H9 (cell line): ENCODE results near the gene HNRNPK. TPM values are rescaled to one million over a fixed set of nuclear protein-coding genes. Genes with fewer than 3 reads are reported as not detected.

Experiments used
- DNase-seq: peaks from one replicate; pipeline ENCODE4 v3.0.0-alpha.2; 2017
- H2AFZ ChIP-seq: one replicate; pipeline ENCODE4 v1.6.1; 2013; ENCODE audit warnings: mild to moderate bottlenecking, low read length, control low read depth, moderate library complexity
- H2AK5ac ChIP-seq: 2 replicates; pipeline ENCODE4 v1.6.1; 2013; ENCODE audit warnings: low read length, control low read depth, mixed read lengths; ENCODE audit not compliant: insufficient read length
- H2BK120ac ChIP-seq: one replicate; pipeline ENCODE4 v1.6.1; 2013; ENCODE audit warnings: low read depth, mild to moderate bottlenecking, low read length, control low read depth, inconsistent platforms; ENCODE audit not compliant: poor library complexity, severe bottlenecking
- H2BK12ac ChIP-seq: 2 replicates; pipeline ENCODE4 v1.6.1; 2013; ENCODE audit warnings: low read length, control low read depth, mixed read lengths, low read depth; ENCODE audit not compliant: insufficient read length
- H2BK15ac ChIP-seq: 2 replicates; pipeline ENCODE4 v1.6.1; 2013; ENCODE audit warnings: low read depth, low read length, control low read depth
- H2BK20ac ChIP-seq: one replicate; pipeline ENCODE4 v1.6.1; 2013; ENCODE audit warnings: low read depth, mild to moderate bottlenecking, low read length, control low read depth, inconsistent platforms; ENCODE audit not compliant: poor library complexity, severe bottlenecking
- H2BK5ac ChIP-seq: 2 replicates; pipeline ENCODE4 v1.6.1; 2013; ENCODE audit warnings: low read length, control low read depth, mixed read lengths; ENCODE audit not compliant: insufficient read length
- H3K14ac ChIP-seq: 2 replicates; pipeline ENCODE4 v1.6.1; 2013; ENCODE audit warnings: low read length, control low read depth; ENCODE audit not compliant: insufficient read depth
- H3K18ac ChIP-seq: 2 replicates; pipeline ENCODE4 v1.6.1; 2013; ENCODE audit warnings: low read depth, mild to moderate bottlenecking, mixed read lengths, low read length, control low read depth; ENCODE audit not compliant: insufficient read length
- H3K23ac ChIP-seq: 2 replicates; pipeline ENCODE4 v1.6.1; 2013; ENCODE audit warnings: low read length, control low read depth, mixed read lengths, low read depth; ENCODE audit not compliant: insufficient read length
- H3K23me2 ChIP-seq: 2 replicates; pipeline ENCODE4 v1.6.1; 2013; ENCODE audit warnings: low read depth, mild to moderate bottlenecking, mixed read lengths, low read length, control low read depth; ENCODE audit not compliant: insufficient read length, poor library complexity, severe bottlenecking
- H3K27ac ChIP-seq: 2 replicates; pipeline ENCODE4 v1.5.1; 2013; ENCODE audit warnings: low read length, control low read depth, mixed read lengths, low read depth; ENCODE audit not compliant: insufficient read length
- H3K27me3 ChIP-seq: 2 replicates; pipeline ENCODE4 v1.6.1; 2013; ENCODE audit warnings: low read length, control low read depth, inconsistent platforms; ENCODE audit not compliant: insufficient read depth
- H3K4ac ChIP-seq: 2 replicates; pipeline ENCODE4 v1.6.1; 2013; ENCODE audit warnings: low read depth, mild to moderate bottlenecking, control low read depth, inconsistent platforms, low read length, moderate library complexity
- H3K4me1 ChIP-seq: 2 replicates; pipeline ENCODE4 v1.6.1; 2013; ENCODE audit warnings: low read length, control low read depth, inconsistent platforms; ENCODE audit not compliant: insufficient read depth
- H3K4me2 ChIP-seq: 2 replicates; pipeline ENCODE4 v1.6.1; 2013; ENCODE audit warnings: low read length, control low read depth, mixed read lengths; ENCODE audit not compliant: insufficient read length, insufficient read depth
- H3K56ac ChIP-seq: 2 replicates; pipeline ENCODE4 v1.6.1; 2013; ENCODE audit warnings: low read depth, mild to moderate bottlenecking, mixed read lengths, low read length, control low read depth; ENCODE audit not compliant: insufficient read length
- H3K79me1 ChIP-seq: 2 replicates; pipeline ENCODE4 v1.6.1; 2013; ENCODE audit warnings: low read depth, mild to moderate bottlenecking, moderate library complexity, low read length, control low read depth, inconsistent platforms; ENCODE audit not compliant: insufficient read depth, poor library complexity, severe bottlenecking
- H3K79me2 ChIP-seq: 2 replicates; pipeline ENCODE4 v1.6.1; 2013; ENCODE audit warnings: low read length, control low read depth, inconsistent platforms; ENCODE audit not compliant: insufficient read depth
- H3K9ac ChIP-seq: 2 replicates; pipeline ENCODE4 v1.6.1; 2013; ENCODE audit warnings: low read length, control low read depth, mixed read lengths; ENCODE audit not compliant: insufficient read length; ENCODE audit errors: extremely low read depth
- H3K9me3 ChIP-seq: one replicate; pipeline ENCODE4 v1.6.1; 2013; ENCODE audit warnings: low read depth, low read length, inconsistent platforms; ENCODE audit not compliant: control insufficient read depth
- H3T11ph ChIP-seq: one replicate; pipeline ENCODE4 v1.6.1; 2013; ENCODE audit warnings: mild to moderate bottlenecking, low read length, control low read depth, inconsistent platforms
- H4K20me1 ChIP-seq: one replicate; pipeline ENCODE4 v1.6.1; 2013; ENCODE audit not compliant: control insufficient read depth, insufficient read length, insufficient read depth
- H4K5ac ChIP-seq: 2 replicates; pipeline ENCODE4 v1.6.1; 2013; ENCODE audit warnings: low read depth, mild to moderate bottlenecking, mixed read lengths, low read length, control low read depth; ENCODE audit not compliant: insufficient read length
- H4K8ac ChIP-seq: replicated peaks from 2 replicates; pipeline ENCODE4 v1.6.1; 2013; ENCODE audit warnings: low read length, control low read depth, mixed read lengths, low read depth; ENCODE audit not compliant: insufficient read length
- H4K91ac ChIP-seq: 2 replicates; pipeline ENCODE4 v1.6.1; 2013; ENCODE audit warnings: low read depth, mild to moderate bottlenecking, moderate library complexity, mixed read lengths, low read length, control low read depth; ENCODE audit not compliant: insufficient read length
- H3K27ac Mint-ChIP-seq, 3 experiments: 2 replicates in 2 of 3; 3 replicates in 1 of 3; pipeline ENCODE4 v1.8.0; 2020 to 2021; ENCODE audit warnings: mixed read lengths in 3 of 3, mild to moderate bottlenecking in 1 of 3, moderate library complexity in 1 of 3
- H3K27me3 Mint-ChIP-seq: 2 replicates; pipeline ENCODE4 v1.8.0; 2021; ENCODE audit warnings: low read depth, mild to moderate bottlenecking, moderate library complexity, mixed read lengths
- H3K36me3 Mint-ChIP-seq, 3 experiments: 2 replicates in 2 of 3; 3 replicates in 1 of 3; pipeline ENCODE4 v1.8.0; 2020 to 2021; ENCODE audit warnings: low read depth in 3 of 3, mixed read lengths in 3 of 3; ENCODE audit not compliant: insufficient read depth in 1 of 3
- H3K4me1 Mint-ChIP-seq, 2 experiments: 2 replicates each; pipeline ENCODE4 v1.8.0; 2020; ENCODE audit warnings: mixed read lengths in 2 of 2
- H3K4me3 Mint-ChIP-seq, 2 experiments: 2 replicates in 1 of 2; 3 replicates in 1 of 2; pipeline ENCODE4 v1.8.0; 2020 to 2021; ENCODE audit warnings: mild to moderate bottlenecking in 2 of 2, mixed read lengths in 2 of 2, moderate library complexity in 1 of 2
- H3K9me3 Mint-ChIP-seq, 2 experiments: 2 replicates in 1 of 2; 3 replicates in 1 of 2; pipeline ENCODE4 v1.8.0; 2020; ENCODE audit warnings: mild to moderate bottlenecking in 2 of 2, mixed read lengths in 2 of 2, moderate library complexity in 1 of 2
- CTCF ChIP-seq: fragments of 200-600 bp; sonication (generic); conservative IDR thresholded peaks from 3 replicates; pipeline ENCODE4 v1.8.0; 2021; ENCODE audit warnings: antibody characterized with exemption, mild to moderate bottlenecking
- WGBS: extraction: QIAGEN DNeasy Blood & Tissue Kit; methylation state at CpG from one replicate; pipeline ENCODE4 v1.1.7; 2013; ENCODE audit warnings: missing lambda C conversion rate, low lambda C conversion rate, mixed read lengths; ENCODE audit not compliant: insufficient read length; ENCODE audit errors: extremely low coverage; 5-methylcytosine and 5-hydroxymethylcytosine counted together
- total RNA-seq: library from RNA; stranded (reverse); gene quantifications from 2 replicates; pipeline ENCODE4 v1.2.1, GENCODE V29; 2021

HNRNPK gene
- total RNA-seq, 1 experiment from 2014 or later = 790 TPM

GRCh38 chr9:83920927-83921707 lies 58.9 kb downstream of the HNRNPK start, which contains the start of gene KIF27:
KIF27 (minus strand) TSS chr9:83921432; CDS start chr9:83915591, 5,841 bp downstream.
- Histone ChIP-seq H4K5ac (no peak within 1 kb of the TSS), H3K4me2 (peak within 1 kb of the TSS; percentile 90), H3K18ac (peak within 1 kb of the TSS; percentile 56), H2BK20ac (no peak within 1 kb of the TSS), H3T11ph (peak within 1 kb of the TSS; percentile 68), H4K20me1 (no peaks in the 10 kb centered on the region), H3K56ac (no peak within 1 kb of the TSS), H3K27me3 (no peaks in the 10 kb centered on the region), H2BK15ac (no peak within 1 kb of the TSS), H3K9ac (peak within 1 kb of the TSS; percentile 87), H3K79me2 (no peaks in the 10 kb centered on the region), H2AFZ (peak within 1 kb of the TSS; percentile 74), H4K8ac (no peak within 1 kb of the TSS), H3K23me2 (peaks cover 6% of the 10 kb centered on the region), H2BK12ac (no peak within 1 kb of the TSS), H3K9me3 (no peaks in the 10 kb centered on the region), H3K4ac (no peak within 1 kb of the TSS), H2BK5ac (peak within 1 kb of the TSS; percentile 96), H3K27ac (peak within 1 kb of the TSS; percentile 65), H3K23ac (no peak within 1 kb of the TSS), H3K4me1 (no peaks in the 10 kb centered on the region), H3K14ac (peak within 1 kb of the TSS; percentile 81; the same call in 1 of the 2 replicates), H3K79me1 (no peaks in the 10 kb centered on the region), H4K91ac (no peak within 1 kb of the TSS), H2AK5ac (no peak within 1 kb of the TSS), H2BK120ac (no peak within 1 kb of the TSS)
- peak within 1 kb of the TSS; percentile 96 to 99 (median 98) for H3K27ac Mint-ChIP-seq
- H3K27me3 Mint-ChIP-seq = no peaks in the 10 kb centered on the region
- H3K4me3 Mint-ChIP-seq = peak within 1 kb of the TSS; percentile 81 to 85
- H3K9me3 Mint-ChIP-seq = no peaks in the 10 kb centered on the region
- TF ChIP-seq CTCF = peak; percentile 67
- H3K36me3 Mint-ChIP-seq = no peaks in the 10 kb centered on the region
- peaks cover 9 to 10% of the 10 kb centered on the region in 2 experiments; a peak in 3 of 4 replicates for H3K4me1 Mint-ChIP-seq
- peak; percentile 98 for DNase-seq
- no CpG with 5 or more reads among the region's 92 CpGs for WGBS
